ENCODE data around the gene AP1B1. TPM values are rescaled to one million over a fixed set of nuclear protein-coding genes. Genes with fewer than 3 reads are reported as not detected.

The AP1B1 gene
- total and polyA plus RNA-seq, 4 donors, result 17.6 to 63.4 (median 44.0) TPM

- H3K9me3 ChIP-seq (ENCODE audit: control insufficient read depth in 4 of 4, low read length in 3 of 4), result no peaks in the 10 kb centered on the region
- 90% methylated on average over 6 of the region's 6 CpGs for WGBS
- no peaks in the 10 kb centered on the region for H3K27me3 ChIP-seq (ENCODE audit: control insufficient read depth in 4 of 4, insufficient read depth in 4 of 4, low read length in 3 of 4)
- no peak overlapping the region for H3K4me3 ChIP-seq (ENCODE audit: low read depth in 1 of 3, low read length in 3 of 3)
- no peak overlapping the region for H3K27ac ChIP-seq (ENCODE audit: low read depth in 1 of 2, low read length in 2 of 2)
- DNase-seq (ENCODE audit: low spot score), result no peak
- peaks cover 0 to 10% (median under 1%) of the 10 kb centered on the region in 4 donors for H3K36me3 ChIP-seq (ENCODE audit: control insufficient read depth in 4 of 4, insufficient read depth in 3 of 4, low read depth in 1 of 4, low read length in 3 of 4)
- TF ChIP-seq JUND (IDR thresholded peaks at IDR 0.05), result no peak
- no peak for TF ChIP-seq FOXA2 (IDR thresholded peaks at IDR 0.05)
- no peak for TF ChIP-seq SP1 (IDR thresholded peaks at IDR 0.05)
- no peak for TF ChIP-seq GABPA (IDR thresholded peaks at IDR 0.05 in 1 of 2, conservative IDR thresholded peaks at IDR 0.05 in 1 of 2)
- TF ChIP-seq HNF4A (conservative IDR thresholded peaks at IDR 0.05), result no peak
- no peak for TF ChIP-seq YY1 (IDR thresholded peaks at IDR 0.05)
- H3K4me1 ChIP-seq (ENCODE audit: control insufficient read depth in 4 of 4, insufficient read depth in 4 of 4, low read length in 3 of 4), result peaks cover 3 to 29% (median 19%) of the 10 kb centered on the region in 4 donors
- no peak overlapping the region for H3K9ac ChIP-seq (ENCODE audit: low read depth in 1 of 2, low read length in 2 of 2)
Observed at GRCh38 chr22:29380032-29380781, 8.2 kb downstream of the AP1B1 start.

DNA sequence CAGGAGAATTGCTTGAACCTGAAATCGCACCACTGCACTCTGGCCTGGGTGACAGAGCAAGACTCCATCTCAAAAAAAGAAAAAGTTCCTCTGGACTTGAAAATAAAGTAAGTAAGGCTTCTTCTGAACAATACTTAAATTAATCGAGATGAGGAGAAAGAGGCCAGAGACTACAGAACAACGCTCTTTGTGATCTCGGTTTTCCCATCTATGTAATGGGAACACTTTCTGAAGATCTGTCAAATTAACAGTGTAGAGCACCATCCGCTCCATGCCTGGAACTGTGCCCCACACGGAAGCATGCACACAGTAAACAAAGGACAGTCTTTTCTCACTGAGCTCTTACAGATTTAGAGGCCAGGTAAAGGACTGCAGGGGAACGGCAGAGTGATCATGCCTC, 9.1 kb downstream of the AP1B1 start:
- peaks cover 0 to 21% (median 13%) of the 10 kb centered on the region in 4 donors for H3K4me1 ChIP-seq (ENCODE audit: control insufficient read depth in 4 of 4, insufficient read depth in 4 of 4, low read length in 3 of 4)

More for the DNA sequence above, 9.1 kb downstream of the AP1B1 start:
- Histone ChIP-seq H3K27ac (ENCODE audit: low read depth in 1 of 2, low read length in 2 of 2) (no peak overlapping the region), H3K27me3 (ENCODE audit: control insufficient read depth in 4 of 4, insufficient read depth in 4 of 4, low read length in 3 of 4) (no peaks in the 10 kb centered on the region), H3K4me3 (ENCODE audit: low read depth in 1 of 3, low read length in 3 of 3) (no peak overlapping the region), H3K9ac (ENCODE audit: low read depth in 1 of 2, low read length in 2 of 2) (no peak overlapping the region), H3K36me3 (ENCODE audit: control insufficient read depth in 4 of 4, insufficient read depth in 3 of 4, low read depth in 1 of 4, low read length in 3 of 4) (peaks cover 0 to 9% (median under 1%) of the 10 kb centered on the region in 4 donors), H3K9me3 (ENCODE audit: control insufficient read depth in 4 of 4, low read length in 3 of 4) (no peaks in the 10 kb centered on the region)
- WGBS, result 90% methylated on average over 7 of the region's 7 CpGs
- TF ChIP-seq CTCF (IDR thresholded peaks at IDR 0.05; ENCODE audit: low read depth, low read length, missing input control) (no peak), SP1 (IDR thresholded peaks at IDR 0.05) (no peak), JUND (IDR thresholded peaks at IDR 0.05) (no peak), FOXA2 (IDR thresholded peaks at IDR 0.05) (no peak), REST (IDR thresholded peaks at IDR 0.05) (no peak), RAD21 (IDR thresholded peaks at IDR 0.05) (no peak), FOXA1 (IDR thresholded peaks at IDR 0.05) (no peak), MAX (IDR thresholded peaks at IDR 0.05) (no peak), NR2F2 (IDR thresholded peaks at IDR 0.05) (no peak), RXRA (IDR thresholded peaks at IDR 0.05) (no peak), YY1 (IDR thresholded peaks at IDR 0.05) (no peak), EGR1 (IDR thresholded peaks at IDR 0.05; ENCODE audit: low read depth in 2 of 2) (no peak), GABPA (IDR thresholded peaks at IDR 0.05 in 1 of 2, conservative IDR thresholded peaks at IDR 0.05 in 1 of 2) (no peak)
- TF ChIP-seq, protein P1, sequence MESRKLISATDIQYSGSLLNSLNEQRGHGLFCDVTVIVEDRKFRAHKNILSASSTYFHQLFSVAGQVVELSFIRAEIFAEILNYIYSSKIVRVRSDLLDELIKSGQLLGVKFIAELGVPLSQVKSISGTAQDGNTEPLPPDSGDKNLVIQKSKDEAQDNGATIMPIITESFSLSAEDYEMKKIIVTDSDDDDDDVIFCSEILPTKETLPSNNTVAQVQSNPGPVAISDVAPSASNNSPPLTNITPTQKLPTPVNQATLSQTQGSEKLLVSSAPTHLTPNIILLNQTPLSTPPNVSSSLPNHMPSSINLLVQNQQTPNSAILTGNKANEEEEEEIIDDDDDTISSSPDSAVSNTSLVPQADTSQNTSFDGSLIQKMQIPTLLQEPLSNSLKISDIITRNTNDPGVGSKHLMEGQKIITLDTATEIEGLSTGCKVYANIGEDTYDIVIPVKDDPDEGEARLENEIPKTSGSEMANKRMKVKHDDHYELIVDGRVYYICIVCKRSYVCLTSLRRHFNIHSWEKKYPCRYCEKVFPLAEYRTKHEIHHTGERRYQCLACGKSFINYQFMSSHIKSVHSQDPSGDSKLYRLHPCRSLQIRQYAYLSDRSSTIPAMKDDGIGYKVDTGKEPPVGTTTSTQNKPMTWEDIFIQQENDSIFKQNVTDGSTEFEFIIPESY (IDR thresholded peaks at IDR 0.05), result no peak
- TF ChIP-seq, protein P2, sequence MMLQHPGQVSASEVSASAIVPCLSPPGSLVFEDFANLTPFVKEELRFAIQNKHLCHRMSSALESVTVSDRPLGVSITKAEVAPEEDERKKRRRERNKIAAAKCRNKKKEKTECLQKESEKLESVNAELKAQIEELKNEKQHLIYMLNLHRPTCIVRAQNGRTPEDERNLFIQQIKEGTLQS (IDR thresholded peaks at IDR 0.05), result no peak
- DNase-seq (ENCODE audit: low spot score), result no peak
